Activated naive CD8-positive, alpha-beta T cell treated with anti-CD3 and anti-CD28 coated beads, Interleukin-2, amount 50 U/mL, for 24 hours (primary cell): Measurements from ENCODE around the gene SERPING1.
A peak's percentile ranks its signal among the peaks of the same experiment; 100 is the strongest.

Source experiments
- ATAC-seq: fragments of 150-1000 bp; cut with Tn5 transposase; one replicate; pipeline ENCODE4 v1.10.0; 2021
- DNase-seq: peaks from one replicate; pipeline ENCODE4 v3.0.0; 2021
- H3K27ac Mint-ChIP-seq: one replicate; pipeline ENCODE4 v1.8.0; 2021; ENCODE audit warnings: mild to moderate bottlenecking, mixed read lengths
- H3K27me3 Mint-ChIP-seq: one replicate; pipeline ENCODE4 v1.8.0; 2021; ENCODE audit warnings: mixed read lengths
- H3K36me3 Mint-ChIP-seq: one replicate; pipeline ENCODE4 v1.8.0; 2021; ENCODE audit warnings: low read depth, mixed read lengths
- H3K4me1 Mint-ChIP-seq: one replicate; pipeline ENCODE4 v1.8.0; 2021; ENCODE audit warnings: mixed read lengths
- H3K4me3 Mint-ChIP-seq: one replicate; pipeline ENCODE4 v1.8.0; 2021; ENCODE audit warnings: mild to moderate bottlenecking, moderate library complexity, mixed read lengths
- H3K9me3 Mint-ChIP-seq: one replicate; pipeline ENCODE4 v1.8.0; 2021; ENCODE audit warnings: mixed read lengths

SERPING1 gene

GRCh38 chr11:57597461-57597915, at the start of gene SERPING1:
Gene SERPING1, plus strand, starts transcription at chr11:57597685. Its CDS starts 586 bp downstream, at chr11:57598271.
- peaks cover 36% of the 10 kb centered on the region for H3K27me3 Mint-ChIP-seq
- H3K36me3 Mint-ChIP-seq: no peaks in the 10 kb centered on the region
- DNase-seq (no peak), ATAC-seq (no peak)
- no peak within 1 kb of the TSS for H3K4me3 Mint-ChIP-seq
- no peak within 1 kb of the TSS for H3K27ac Mint-ChIP-seq
- no peaks in the 10 kb centered on the region for H3K9me3 Mint-ChIP-seq
- H3K4me1 Mint-ChIP-seq: peaks cover 3% of the 10 kb centered on the region

GRCh38 chr11:57547854-57548377, 49.6 kb upstream of the SERPING1 start:
- Mint-ChIP-seq H3K9me3 (no peaks in the 10 kb centered on the region), H3K27me3 (no peaks in the 10 kb centered on the region), H3K4me1 (peaks cover 16% of the 10 kb centered on the region), H3K27ac (peak overlapping the region; percentile 82), H3K36me3 (peaks cover 36% of the 10 kb centered on the region), H3K4me3 (no peak overlapping the region)
- peak; percentile 27 for DNase-seq
- ATAC-seq: peak; percentile 73

GRCh38 chr11:57549983-57550382, 47.5 kb upstream of the SERPING1 start:
- Mint-ChIP-seq H3K9me3 (no peaks in the 10 kb centered on the region), H3K27ac (no peak overlapping the region), H3K4me3 (no peak overlapping the region)

GRCh38 chr11:57551941-57552340, 45.5 kb upstream of the SERPING1 start:
- ATAC-seq (no peak), DNase-seq (no peak)
- Mint-ChIP-seq H3K4me3 (no peak overlapping the region), H3K36me3 (peaks cover 54% of the 10 kb centered on the region), H3K4me1 (peaks cover 16% of the 10 kb centered on the region), H3K27me3 (no peaks in the 10 kb centered on the region), H3K27ac (peak overlapping the region; percentile 26), H3K9me3 (no peaks in the 10 kb centered on the region)

More at GRCh38 chr11:57549983-57550382, 47.5 kb upstream of the SERPING1 start:
- ATAC-seq (no peak), DNase-seq (no peak)
- peaks cover 16% of the 10 kb centered on the region for H3K4me1 Mint-ChIP-seq
- H3K27me3 Mint-ChIP-seq: no peaks in the 10 kb centered on the region
- H3K36me3 Mint-ChIP-seq: peaks cover 47% of the 10 kb centered on the region

- H3K27me3 Mint-ChIP-seq: no peaks in the 10 kb centered on the region
- no peak for ATAC-seq
- peaks cover 11% of the 10 kb centered on the region for H3K4me1 Mint-ChIP-seq
- no peak for DNase-seq
- no peak overlapping the region for H3K4me3 Mint-ChIP-seq
- H3K36me3 Mint-ChIP-seq: peaks cover 55% of the 10 kb centered on the region
- no peak overlapping the region for H3K27ac Mint-ChIP-seq
- no peaks in the 10 kb centered on the region for H3K9me3 Mint-ChIP-seq
Measured at GRCh38 chr11:57552479-57552878, 45.0 kb upstream of the SERPING1 start.

GRCh38 chr11:57555393-57555792, 42.1 kb upstream of the SERPING1 start:
- Mint-ChIP-seq H3K9me3 (no peaks in the 10 kb centered on the region), H3K27me3 (no peaks in the 10 kb centered on the region), H3K36me3 (peaks cover 53% of the 10 kb centered on the region), H3K4me1 (no peaks in the 10 kb centered on the region), H3K4me3 (no peak overlapping the region), H3K27ac (no peak overlapping the region)
- ATAC-seq: no peak
- no peak for DNase-seq

GRCh38 chr11:57556041-57556440, 41.4 kb upstream of the SERPING1 start:
- DNase-seq (no peak), ATAC-seq (no peak)
- no peak overlapping the region for H3K4me3 Mint-ChIP-seq
- no peaks in the 10 kb centered on the region for H3K27me3 Mint-ChIP-seq
- peaks cover under 1% of the 10 kb centered on the region for H3K4me1 Mint-ChIP-seq
- peaks cover 53% of the 10 kb centered on the region for H3K36me3 Mint-ChIP-seq
- H3K9me3 Mint-ChIP-seq: no peaks in the 10 kb centered on the region
- H3K27ac Mint-ChIP-seq: no peak overlapping the region

- H3K4me3 Mint-ChIP-seq: no peak overlapping the region
Measured at GRCh38 chr11:57560146-57560545, 37.3 kb upstream of the SERPING1 start.

GRCh38 chr11:57562596-57562995, 34.9 kb upstream of the SERPING1 start:
- no peak for ATAC-seq
- no peaks in the 10 kb centered on the region for H3K27me3 Mint-ChIP-seq
- H3K9me3 Mint-ChIP-seq: no peaks in the 10 kb centered on the region
- no peak overlapping the region for H3K27ac Mint-ChIP-seq
- H3K4me3 Mint-ChIP-seq: no peak overlapping the region
- H3K4me1 Mint-ChIP-seq: peaks cover 41% of the 10 kb centered on the region
- no peak for DNase-seq
- H3K36me3 Mint-ChIP-seq: peaks cover 25% of the 10 kb centered on the region

More at GRCh38 chr11:57560146-57560545, 37.3 kb upstream of the SERPING1 start:
- Mint-ChIP-seq H3K36me3 (peaks cover 37% of the 10 kb centered on the region), H3K4me1 (peaks cover 31% of the 10 kb centered on the region), H3K9me3 (no peaks in the 10 kb centered on the region), H3K27me3 (no peaks in the 10 kb centered on the region), H3K27ac (no peak overlapping the region)
- no peak for ATAC-seq
- no peak for DNase-seq

- DNase-seq (peak; percentile 15), ATAC-seq (peak; percentile 48)
- peak overlapping the region; percentile 94 for H3K4me3 Mint-ChIP-seq
- H3K36me3 Mint-ChIP-seq: peaks cover 13% of the 10 kb centered on the region
- H3K27ac Mint-ChIP-seq: peak overlapping the region; percentile 92
- H3K27me3 Mint-ChIP-seq: no peaks in the 10 kb centered on the region
- H3K9me3 Mint-ChIP-seq: no peaks in the 10 kb centered on the region
- peaks cover 45% of the 10 kb centered on the region for H3K4me1 Mint-ChIP-seq
Measured at GRCh38 chr11:57566005-57566904, 31.2 kb upstream of the SERPING1 start.

- ATAC-seq (peak; percentile 2), DNase-seq (no peak)
- peak overlapping the region; percentile 94 for H3K4me3 Mint-ChIP-seq
- peak overlapping the region; percentile 92 for H3K27ac Mint-ChIP-seq
- peaks cover 39% of the 10 kb centered on the region for H3K4me1 Mint-ChIP-seq
- H3K9me3 Mint-ChIP-seq: no peaks in the 10 kb centered on the region
- no peaks in the 10 kb centered on the region for H3K27me3 Mint-ChIP-seq
- H3K36me3 Mint-ChIP-seq: peaks cover 13% of the 10 kb centered on the region
Measured at GRCh38 chr11:57566905-57567514, 30.5 kb upstream of the SERPING1 start.

GRCh38 chr11:57567515-57568329, 29.8 kb upstream of the SERPING1 start, which contains the start of gene UBE2L6:
Gene UBE2L6, minus strand, starts transcription at chr11:57567672. Its CDS starts 61 bp downstream, at chr11:57567611.
- H3K36me3 Mint-ChIP-seq: peaks cover 12% of the 10 kb centered on the region
- ATAC-seq (peak; percentile 85), DNase-seq (peak; percentile 70)
- H3K4me3 Mint-ChIP-seq: peak within 1 kb of the TSS; percentile 94
- H3K4me1 Mint-ChIP-seq: peaks cover 36% of the 10 kb centered on the region
- no peaks in the 10 kb centered on the region for H3K27me3 Mint-ChIP-seq
- H3K27ac Mint-ChIP-seq: peak within 1 kb of the TSS; percentile 94
- H3K9me3 Mint-ChIP-seq: no peaks in the 10 kb centered on the region

GRCh38 chr11:57568330-57568766, 29.1 kb upstream of the SERPING1 start:
- H3K9me3 Mint-ChIP-seq: no peaks in the 10 kb centered on the region
- ATAC-seq (no peak), DNase-seq (peak; percentile 94)
- H3K4me1 Mint-ChIP-seq: peaks cover 33% of the 10 kb centered on the region
- no peaks in the 10 kb centered on the region for H3K27me3 Mint-ChIP-seq
- peak overlapping the region; percentile 94 for H3K4me3 Mint-ChIP-seq
- peak overlapping the region; percentile 94 for H3K27ac Mint-ChIP-seq
- H3K36me3 Mint-ChIP-seq: peaks cover 10% of the 10 kb centered on the region

GRCh38 chr11:57571606-57572005, 25.9 kb upstream of the SERPING1 start:
- no peaks in the 10 kb centered on the region for H3K27me3 Mint-ChIP-seq
- H3K36me3 Mint-ChIP-seq: no peaks in the 10 kb centered on the region
- peaks cover 7% of the 10 kb centered on the region for H3K4me1 Mint-ChIP-seq
- H3K9me3 Mint-ChIP-seq: no peaks in the 10 kb centered on the region
- H3K4me3 Mint-ChIP-seq: no peak overlapping the region
- H3K27ac Mint-ChIP-seq: no peak overlapping the region
- DNase-seq (no peak), ATAC-seq (no peak)
